ENCODE results near the gene ADARB2.

Gene ADARB2

GRCh38 chr10:1274111-1274661, 463.1 kb downstream of the ADARB2 start:
- H3K4me3 ChIP-seq (replicated peaks; ENCODE audit: insufficient read depth, low read length) = no peak overlapping the region
- TF ChIP-seq GABPA (IDR thresholded peaks at IDR 0.05; ENCODE audit: low read depth) = no peak
- no peak for TF ChIP-seq REST (IDR thresholded peaks at IDR 0.05; ENCODE audit: insufficient replicate concordance, low read depth)
- TF ChIP-seq POLR2AphosphoS5 (IDR thresholded peaks at IDR 0.05; ENCODE audit: low read depth) = no peak
- TF ChIP-seq SPI1 (IDR thresholded peaks at IDR 0.05; ENCODE audit: borderline replicate concordance, low read depth) = no peak
- no peak for TF ChIP-seq CTCF (IDR thresholded peaks at IDR 0.05; ENCODE audit: insufficient read depth, low read length)
- H3K27ac ChIP-seq (replicated peaks) = no peak overlapping the region
- no peak for DNase-seq (ENCODE audit: low read depth in 1 of 2, low spot score in 1 of 2)
- no peaks in the 10 kb centered on the region for H3K27me3 ChIP-seq (ENCODE audit: insufficient read depth, poor library complexity, severe bottlenecking)

- Histone ChIP-seq H3K27ac (replicated peaks) (no peak overlapping the region), H3K4me3 (replicated peaks; ENCODE audit: insufficient read depth, low read length) (no peak overlapping the region), H3K27me3 (ENCODE audit: insufficient read depth, poor library complexity, severe bottlenecking) (no peaks in the 10 kb centered on the region)
- TF ChIP-seq SPI1 (IDR thresholded peaks at IDR 0.05; ENCODE audit: borderline replicate concordance, low read depth) = no peak
- TF ChIP-seq CTCF (IDR thresholded peaks at IDR 0.05; ENCODE audit: insufficient read depth, low read length) = no peak
- DNase-seq (ENCODE audit: low read depth in 1 of 2, low spot score in 1 of 2) = no peak
Observed at GRCh38 chr10:1273372-1274105, 463.8 kb downstream of the ADARB2 start.

- no peak for DNase-seq (ENCODE audit: low read depth in 1 of 2, low spot score in 1 of 2)
- no peak for TF ChIP-seq SPI1 (IDR thresholded peaks at IDR 0.05; ENCODE audit: borderline replicate concordance, low read depth)
- no peak for TF ChIP-seq REST (IDR thresholded peaks at IDR 0.05; ENCODE audit: insufficient replicate concordance, low read depth)
- no peak for TF ChIP-seq POLR2AphosphoS5 (IDR thresholded peaks at IDR 0.05; ENCODE audit: low read depth)
- TF ChIP-seq GABPA (IDR thresholded peaks at IDR 0.05; ENCODE audit: low read depth) = no peak
- no peak for TF ChIP-seq CTCF (IDR thresholded peaks at IDR 0.05; ENCODE audit: insufficient read depth, low read length)
- no peaks in the 10 kb centered on the region for H3K27me3 ChIP-seq (ENCODE audit: insufficient read depth, poor library complexity, severe bottlenecking)
- no peak overlapping the region for H3K27ac ChIP-seq (replicated peaks)
- no peak overlapping the region for H3K4me3 ChIP-seq (replicated peaks; ENCODE audit: insufficient read depth, low read length)
Observed at GRCh38 chr10:1272777-1273161, 464.6 kb downstream of the ADARB2 start.

Measured in HL-60 (cell line).